Measurements from ENCODE around the gene ARHGEF10L. TPM values are rescaled to one million over a fixed set of nuclear protein-coding genes. Genes with fewer than 3 reads are reported as not detected.

The ARHGEF10L gene
- polyA plus RNA-seq, 1 donor (not counting 4 experiments of a cell fraction or from before 2014, with no cell fraction given) = 2.4 TPM

- Histone ChIP-seq H3K4me1 (ENCODE audit: control insufficient read depth, extremely low read depth, insufficient read depth, low read length) (no peaks in the 10 kb centered on the region), H3K4me3 (ENCODE audit: control insufficient read depth in 2 of 3, extremely low read depth in 1 of 3, insufficient read depth in 2 of 3, low read depth in 1 of 3, low read length in 3 of 3) (no peak overlapping the region), H2AFZ (ENCODE audit: control insufficient read depth, low read length) (no peak overlapping the region), H4K20me1 (ENCODE audit: control insufficient read depth, extremely low read depth, insufficient read depth, low read length) (peaks cover 3% of the 10 kb centered on the region), H3K27me3 (ENCODE audit: control insufficient read depth, extremely low read depth, insufficient read depth, low read length) (no peaks in the 10 kb centered on the region), H3K9me1 (ENCODE audit: control insufficient read depth, extremely low read depth, insufficient read depth, low read length) (no peaks in the 10 kb centered on the region), H3K79me2 (ENCODE audit: control insufficient read depth, insufficient read depth, low read length) (no peaks in the 10 kb centered on the region), H3K9ac (ENCODE audit: control insufficient read depth, extremely low read depth, insufficient read depth, low read length) (no peak overlapping the region), H3K9me3 (ENCODE audit: control insufficient read depth, low read depth, low read length) (no peaks in the 10 kb centered on the region), H3K36me3 (ENCODE audit: control insufficient read depth in 2 of 2, extremely low read depth in 1 of 2, insufficient read depth in 2 of 2, low read length in 2 of 2) (no peaks in the 10 kb centered on the region), H3K4me2 (ENCODE audit: control insufficient read depth, extremely low read depth, insufficient read depth, low read depth, low read length) (no peak overlapping the region), H3K27ac (ENCODE audit: control insufficient read depth, insufficient read depth, low read length) (no peak overlapping the region)
- dilution Hi-C loops (cut with MboI; ENCODE audit: extremely low pct_ligation_motif_present, low sequenced_read_pairs) = no loop called here
- no peak for TF ChIP-seq EZH2 (IDR thresholded peaks at IDR 0.05; ENCODE audit: low read length)
- TF ChIP-seq CTCF (optimal IDR thresholded peaks at IDR 0.05 in 1 of 3, IDR thresholded peaks at IDR 0.05 in 1 of 3, conservative IDR thresholded peaks at IDR 0.05 in 1 of 3; ENCODE audit: extremely low read depth in 1 of 3, insufficient read depth in 2 of 3, low read length in 3 of 3) = no peak
- DNase-seq (ENCODE audit: low read depth, low spot score) (no peak), FAIRE-seq (no peak)
Measured at GRCh38 chr1:17498214-17498613, 41.3 kb upstream of the ARHGEF10L start.

- dilution Hi-C loops (cut with MboI; ENCODE audit: extremely low pct_ligation_motif_present, low sequenced_read_pairs) = no loop called here
Measured at GRCh38 chr1:17502326-17502778, 37.1 kb upstream of the ARHGEF10L start.

More at GRCh38 chr1:17502326-17502778, 37.1 kb upstream of the ARHGEF10L start:
- no peak overlapping the region for H3K4me3 ChIP-seq (ENCODE audit: control insufficient read depth in 2 of 3, extremely low read depth in 1 of 3, insufficient read depth in 2 of 3, low read depth in 1 of 3, low read length in 3 of 3)
- H3K9me3 ChIP-seq (ENCODE audit: control insufficient read depth, low read depth, low read length) = no peaks in the 10 kb centered on the region
- no peaks in the 10 kb centered on the region for H3K9me1 ChIP-seq (ENCODE audit: control insufficient read depth, extremely low read depth, insufficient read depth, low read length)
- no peak overlapping the region for H3K4me2 ChIP-seq (ENCODE audit: control insufficient read depth, extremely low read depth, insufficient read depth, low read depth, low read length)
- no peak overlapping the region for H2AFZ ChIP-seq (ENCODE audit: control insufficient read depth, low read length)
- H3K9ac ChIP-seq (ENCODE audit: control insufficient read depth, extremely low read depth, insufficient read depth, low read length) = no peak overlapping the region
- FAIRE-seq (peak; percentile 84), DNase-seq (ENCODE audit: low read depth, low spot score) (no peak)
- no peaks in the 10 kb centered on the region for H3K79me2 ChIP-seq (ENCODE audit: control insufficient read depth, insufficient read depth, low read length)
- H3K27ac ChIP-seq (ENCODE audit: control insufficient read depth, insufficient read depth, low read length) = no peak overlapping the region
- TF ChIP-seq CTCF (optimal IDR thresholded peaks at IDR 0.05 in 1 of 3, IDR thresholded peaks at IDR 0.05 in 1 of 3, conservative IDR thresholded peaks at IDR 0.05 in 1 of 3; ENCODE audit: extremely low read depth in 1 of 3, insufficient read depth in 2 of 3, low read length in 3 of 3) = peak; percentile 89 to 98 (median 96)
- no peak for TF ChIP-seq EZH2 (IDR thresholded peaks at IDR 0.05; ENCODE audit: low read length)
- H3K4me1 ChIP-seq (ENCODE audit: control insufficient read depth, extremely low read depth, insufficient read depth, low read length) = no peaks in the 10 kb centered on the region
- peaks cover 3% of the 10 kb centered on the region for H4K20me1 ChIP-seq (ENCODE audit: control insufficient read depth, extremely low read depth, insufficient read depth, low read length)
- H3K27me3 ChIP-seq (ENCODE audit: control insufficient read depth, extremely low read depth, insufficient read depth, low read length) = no peaks in the 10 kb centered on the region
- H3K36me3 ChIP-seq (ENCODE audit: control insufficient read depth in 2 of 2, extremely low read depth in 1 of 2, insufficient read depth in 2 of 2, low read length in 2 of 2) = no peaks in the 10 kb centered on the region

All from keratinocyte (primary cell).